Middle frontal gyrus (tissue), 1 donor: ENCODE data around the gene STARD4.

Source experiments
- DNase-seq: peaks from one replicate; pipeline ENCODE4 v3.0.0-alpha.2; 2015; ENCODE audit warnings: low spot score; ENCODE audit errors: extremely low spot score

Gene STARD4

GRCh38 chr5:111528056-111528455, 15.7 kb upstream of the STARD4 start:
- no peak for DNase-seq

GRCh38 chr5:111520908-111521307, 8.6 kb upstream of the STARD4 start:
- DNase-seq = no peak

- no peak for DNase-seq
These were observed 6.4 kb upstream of the STARD4 start for GRCh38 chr5:111518777-111519176.

- DNase-seq = no peak
These were observed 5.6 kb upstream of the STARD4 start for GRCh38 chr5:111517853-111518501.

GRCh38 chr5:111514087-111514486, 1.8 kb upstream of the STARD4 start:
- no peak for DNase-seq

- no peak for DNase-seq
These were observed 791 bp upstream of the STARD4 start for GRCh38 chr5:111513131-111513520.

- no peak for DNase-seq
These were observed 432 bp downstream of the STARD4 start for GRCh38 chr5:111511831-111512374.

- no peak for DNase-seq
These were observed 1.0 kb downstream of the STARD4 start for GRCh38 chr5:111511174-111511830.

- no peak for DNase-seq
These were observed 3.2 kb downstream of the STARD4 start for GRCh38 chr5:111509119-111509518.

GRCh38 chr5:111507276-111507675, 5.1 kb downstream of the STARD4 start:
- DNase-seq = no peak

- no peak for DNase-seq
These were observed 7.2 kb downstream of the STARD4 start for GRCh38 chr5:111505096-111505495.

- no peak for DNase-seq
These were observed 9.4 kb downstream of the STARD4 start for GRCh38 chr5:111502956-111503355.

GRCh38 chr5:111498346-111498745, 14.0 kb downstream of the STARD4 start:
- DNase-seq = no peak

GRCh38 chr5:111495159-111495558, 17.2 kb downstream of the STARD4 start:
- no peak for DNase-seq

- DNase-seq = no peak
These were observed 17.9 kb downstream of the STARD4 start for GRCh38 chr5:111494355-111494999.

GRCh38 chr5:111493031-111493430, 19.3 kb downstream of the STARD4 start:
- DNase-seq = no peak

GRCh38 chr5:111488353-111488752, 24.0 kb downstream of the STARD4 start:
- DNase-seq = no peak

GRCh38 chr5:111486926-111487325, 25.4 kb downstream of the STARD4 start:
- DNase-seq = no peak

- DNase-seq = no peak
These were observed 26.3 kb downstream of the STARD4 start for GRCh38 chr5:111486055-111486454.

GRCh38 chr5:111480346-111480745, 32.0 kb downstream of the STARD4 start:
- no peak for DNase-seq

- no peak for DNase-seq
These were observed 33.4 kb downstream of the STARD4 start for GRCh38 chr5:111478898-111479297.

- DNase-seq = no peak
These were observed 34.1 kb downstream of the STARD4 start for GRCh38 chr5:111478266-111478665.
